ENCODE data around the gene XYLT2. TPM values are rescaled to one million over a fixed set of nuclear protein-coding genes. Genes with fewer than 3 reads are reported as not detected.

XYLT2 gene
- total and polyA plus RNA-seq, 5 donors, result 13.2 to 19.1 (median 18.2) TPM

DNA sequence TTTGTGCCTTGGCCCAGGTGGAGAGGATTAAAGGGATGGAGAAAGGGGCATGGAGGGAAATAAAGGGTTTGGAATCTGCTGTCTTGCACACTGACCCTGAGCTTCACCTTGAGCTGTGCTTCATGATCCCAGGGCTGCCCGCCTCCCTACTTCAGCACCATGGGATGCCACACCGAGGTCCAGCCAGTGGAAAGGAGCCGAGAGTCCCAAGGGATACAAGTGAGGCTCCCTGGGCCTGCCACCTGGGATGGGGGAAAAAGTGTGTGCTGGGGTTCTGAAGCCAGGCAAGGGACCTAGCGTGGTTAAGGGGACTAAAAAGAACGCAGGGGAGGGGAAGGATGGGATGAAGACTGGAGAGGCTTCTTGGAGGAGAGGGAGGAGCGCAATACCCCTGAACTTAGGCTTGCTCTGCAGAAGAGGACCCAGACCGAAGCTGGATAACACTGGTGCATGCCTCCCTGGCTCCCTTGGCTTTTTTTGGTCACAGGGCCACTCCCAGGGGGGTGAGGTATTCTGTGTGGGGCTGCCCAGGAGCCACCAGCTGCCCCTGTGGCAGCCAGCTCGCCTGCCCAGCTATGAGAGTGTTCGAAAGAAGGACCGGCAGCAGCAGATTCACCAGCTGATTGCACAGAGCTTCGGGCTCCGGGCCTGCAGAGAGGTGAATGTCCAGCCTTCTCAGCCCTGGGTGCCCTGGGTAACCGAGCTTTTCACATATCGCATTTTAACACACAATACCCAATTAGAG, 19.9 kb downstream of the XYLT2 start:
- no peak for DNase-seq
- Histone ChIP-seq H3K27me3 (ENCODE audit: control insufficient read depth, insufficient read depth) (no peaks in the 10 kb centered on the region), H3K4me3 (ENCODE audit: low read length) (no peak overlapping the region), H3K9me3 (ENCODE audit: control insufficient read depth, low read length) (no peaks in the 10 kb centered on the region), H3K27ac (ENCODE audit: low read length) (no peak overlapping the region), H3K4me1 (ENCODE audit: control insufficient read depth, insufficient read depth, low read length) (no peaks in the 10 kb centered on the region)
- intact Hi-C loops (cut with DNase I), result loop anchor here in 2 of 4 donors (10.0 kb wide), 1 partner anchor 109 kb away; the partner anchor contains the start of gene RSAD1 (in 2 of the 2)
- WGBS, result 89% methylated on average over 14 of the region's 14 CpGs
- no peak for ATAC-seq

DNA sequence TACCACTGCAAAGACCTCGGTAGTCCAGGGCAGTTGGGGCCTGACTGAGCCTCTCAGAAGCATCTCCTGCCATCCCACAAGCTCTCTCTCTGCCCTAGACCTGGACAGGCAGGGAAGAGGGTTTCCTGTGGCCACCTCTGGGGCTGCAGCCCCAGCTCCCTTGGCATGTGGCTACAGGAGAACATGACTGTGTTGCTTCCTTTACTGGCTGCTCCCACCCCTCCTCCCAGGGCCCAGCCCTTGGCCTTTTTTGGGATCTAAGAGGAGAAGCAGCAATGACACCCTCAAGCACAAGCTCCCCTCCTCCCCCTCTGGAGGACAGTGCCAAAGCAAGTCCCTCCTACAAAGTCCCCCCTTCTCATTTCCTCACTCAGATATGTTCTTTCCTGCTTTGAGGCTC, 21.5 kb downstream of the XYLT2 start:
- Histone ChIP-seq H3K9me3 (ENCODE audit: control insufficient read depth, low read length) (no peaks in the 10 kb centered on the region), H3K27ac (ENCODE audit: low read length) (no peak overlapping the region), H3K4me1 (ENCODE audit: control insufficient read depth, insufficient read depth, low read length) (no peaks in the 10 kb centered on the region), H3K4me3 (ENCODE audit: low read length) (no peak overlapping the region), H3K27me3 (ENCODE audit: control insufficient read depth, insufficient read depth) (no peaks in the 10 kb centered on the region)
- intact Hi-C loops (cut with DNase I), result loop anchor here in 2 of 4 donors (10.0 kb wide), 1 partner anchor 107 kb away; the partner anchor contains the start of gene RSAD1 (in 2 of the 2)
- ATAC-seq, result no peak
- 93% methylated on average over 1 of the region's 1 CpG for WGBS
- DNase-seq, result no peak

DNA sequence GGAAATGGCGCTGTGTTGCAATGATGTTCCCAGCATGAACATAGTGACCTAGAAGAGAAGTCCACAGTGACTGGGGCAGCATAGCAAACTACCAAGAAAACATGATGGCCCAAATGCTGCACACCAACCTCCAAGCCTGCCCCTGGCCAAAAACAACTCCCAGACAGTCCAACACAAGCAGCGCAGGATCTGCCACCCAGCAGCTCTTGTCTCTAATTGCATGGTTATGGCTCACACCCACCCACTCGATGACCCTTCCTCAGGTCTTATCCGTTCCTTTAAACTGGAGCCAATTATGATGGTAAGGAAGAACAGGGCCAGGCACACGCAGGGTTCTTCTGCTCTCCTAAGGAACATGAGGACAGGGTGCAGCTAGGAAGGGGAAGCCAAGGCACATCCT, 24.1 kb downstream of the XYLT2 start:
- H3K27ac ChIP-seq (ENCODE audit: low read length), result no peak overlapping the region
- no peaks in the 10 kb centered on the region for H3K4me1 ChIP-seq (ENCODE audit: control insufficient read depth, insufficient read depth, low read length)
- no peaks in the 10 kb centered on the region for H3K27me3 ChIP-seq (ENCODE audit: control insufficient read depth, insufficient read depth)
- intact Hi-C loops (cut with DNase I), result no loop called here
- H3K4me3 ChIP-seq (ENCODE audit: low read length), result no peak overlapping the region
- H3K9me3 ChIP-seq (ENCODE audit: control insufficient read depth, low read length), result no peaks in the 10 kb centered on the region
- no peak for ATAC-seq
- DNase-seq, result no peak
- WGBS, result 90% methylated on average over 5 of the region's 5 CpGs

DNA sequence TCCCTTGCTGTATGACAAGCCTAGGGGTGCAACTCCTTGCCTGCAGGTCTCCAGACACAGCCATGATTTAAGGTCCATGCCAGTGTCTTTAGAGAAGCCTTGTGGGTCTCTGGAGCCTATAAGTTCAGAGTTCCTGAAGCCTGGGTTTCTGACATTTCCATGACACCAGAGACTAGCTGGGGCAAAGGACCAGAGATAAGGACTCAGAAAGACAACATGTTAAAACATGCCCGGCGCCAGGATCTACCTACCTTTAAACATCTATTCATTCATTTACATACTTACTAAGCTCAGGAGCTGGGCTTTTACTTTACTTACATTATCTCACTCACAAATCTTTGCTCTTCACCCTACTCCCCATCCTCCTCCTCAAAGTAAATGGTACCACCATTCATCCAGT, 25.6 kb downstream of the XYLT2 start:
- 95% methylated on average over 2 of the region's 2 CpGs for WGBS
- Histone ChIP-seq H3K4me1 (ENCODE audit: control insufficient read depth, insufficient read depth, low read length) (no peaks in the 10 kb centered on the region), H3K27ac (ENCODE audit: low read length) (no peak overlapping the region), H3K27me3 (ENCODE audit: control insufficient read depth, insufficient read depth) (no peaks in the 10 kb centered on the region), H3K4me3 (ENCODE audit: low read length) (no peak overlapping the region), H3K9me3 (ENCODE audit: control insufficient read depth, low read length) (no peaks in the 10 kb centered on the region)
- intact Hi-C loops (cut with DNase I), result no loop called here
- DNase-seq (no peak), ATAC-seq (no peak)

DNA sequence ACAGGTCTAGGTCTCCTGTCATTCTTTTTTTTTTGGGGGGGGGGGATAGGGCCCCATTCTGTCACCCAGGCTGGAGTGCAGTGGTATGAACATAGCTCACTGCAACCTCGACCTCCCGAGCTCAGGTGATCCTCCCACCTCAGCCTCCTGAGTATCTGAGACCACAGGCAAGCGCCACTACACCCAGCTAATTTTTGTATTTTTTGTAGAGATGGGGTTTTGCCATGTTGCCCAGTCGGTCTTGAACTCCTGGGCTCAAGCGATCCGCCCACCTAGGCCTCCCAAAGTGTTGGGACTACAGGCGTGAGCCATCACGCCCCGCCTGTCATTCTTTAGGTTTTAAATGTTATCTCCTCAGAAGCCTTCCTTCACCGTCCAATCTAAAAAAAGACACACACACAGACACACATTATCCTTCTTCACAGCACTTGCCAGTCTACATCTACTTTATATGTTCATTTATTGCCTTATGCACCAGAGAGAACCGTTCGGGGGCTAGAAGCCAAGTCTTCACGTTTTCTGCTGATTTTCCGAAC, 26.4 kb downstream of the XYLT2 start:
- 20% methylated on average over 14 of the region's 14 CpGs for WGBS
- Histone ChIP-seq H3K27ac (ENCODE audit: low read length) (peak overlapping the region; percentile 88), H3K4me1 (ENCODE audit: control insufficient read depth, insufficient read depth, low read length) (no peaks in the 10 kb centered on the region), H3K4me3 (ENCODE audit: low read length) (peak overlapping the region; percentile 56), H3K27me3 (ENCODE audit: control insufficient read depth, insufficient read depth) (no peaks in the 10 kb centered on the region), H3K9me3 (ENCODE audit: control insufficient read depth, low read length) (no peaks in the 10 kb centered on the region)
- intact Hi-C loops (cut with DNase I), result no loop called here
- no peak for DNase-seq
- peak in 1 of 2 donors; percentile 16 for ATAC-seq

DNA sequence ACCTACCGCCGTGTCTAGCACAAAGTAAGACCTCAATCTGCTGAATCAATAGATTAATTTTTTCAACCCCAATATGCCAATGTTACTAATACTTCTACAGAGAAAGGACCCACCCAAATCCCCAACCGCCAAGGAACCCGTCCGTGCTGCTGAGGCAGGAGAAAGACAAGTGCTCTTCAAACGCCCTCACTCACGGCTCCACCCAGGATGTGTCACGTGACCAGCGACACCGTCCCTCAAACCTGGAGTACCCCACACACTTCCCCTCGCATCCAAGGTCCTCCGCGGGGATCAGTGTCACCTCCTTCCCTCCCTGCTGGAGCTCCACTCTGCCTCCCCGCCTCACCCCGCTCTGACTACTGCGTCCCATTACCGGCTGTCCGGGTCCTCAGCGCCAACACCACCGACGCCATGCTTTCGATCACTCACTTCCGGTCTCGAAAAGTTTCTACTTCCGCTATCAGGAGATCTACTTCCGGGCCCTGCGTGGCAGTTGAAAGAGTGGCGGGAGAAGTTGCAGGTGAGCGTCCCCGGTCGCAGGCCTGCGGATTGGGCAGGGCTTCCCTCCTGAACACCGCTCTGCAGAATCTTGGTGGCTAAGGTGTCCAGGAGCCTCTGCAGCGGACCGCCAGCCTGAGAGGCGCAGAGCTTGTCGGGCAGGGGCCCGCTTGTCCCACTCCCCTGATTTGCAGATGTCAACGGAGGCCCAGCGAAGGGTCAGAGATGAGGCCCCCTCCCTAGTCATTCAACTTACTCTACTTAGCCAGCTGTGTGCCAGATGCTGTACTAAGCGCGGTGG, 27.0 kb downstream of the XYLT2 start, which contains the start of the genes EME1 and MRPL27:
TSS of gene EME1 (plus strand) at position 472 of the 799 bp plus-strand sequence. CDS start 1,980 bp downstream, outside the sequence.
TSS of gene MRPL27 (minus strand) at position 427 of the 799 bp plus-strand sequence. CDS start at position 413, 14 bp downstream.
- Histone ChIP-seq H3K9me3 (ENCODE audit: control insufficient read depth, low read length) (no peaks in the 10 kb centered on the region), H3K27me3 (ENCODE audit: control insufficient read depth, insufficient read depth) (no peaks in the 10 kb centered on the region), H3K4me1 (ENCODE audit: control insufficient read depth, insufficient read depth, low read length) (no peaks in the 10 kb centered on the region), H3K4me3 (ENCODE audit: low read length) (peak within 1 kb of the TSS; percentile 56), H3K27ac (ENCODE audit: low read length) (peak within 1 kb of the TSS; percentile 88)
- intact Hi-C loops (cut with DNase I), result no loop called here
- WGBS, result 1% methylated on average over 42 of the region's 42 CpGs
- peak; percentile 86 to 94 (median 91) for DNase-seq
- peak; percentile 94 to 95 for ATAC-seq

DNA sequence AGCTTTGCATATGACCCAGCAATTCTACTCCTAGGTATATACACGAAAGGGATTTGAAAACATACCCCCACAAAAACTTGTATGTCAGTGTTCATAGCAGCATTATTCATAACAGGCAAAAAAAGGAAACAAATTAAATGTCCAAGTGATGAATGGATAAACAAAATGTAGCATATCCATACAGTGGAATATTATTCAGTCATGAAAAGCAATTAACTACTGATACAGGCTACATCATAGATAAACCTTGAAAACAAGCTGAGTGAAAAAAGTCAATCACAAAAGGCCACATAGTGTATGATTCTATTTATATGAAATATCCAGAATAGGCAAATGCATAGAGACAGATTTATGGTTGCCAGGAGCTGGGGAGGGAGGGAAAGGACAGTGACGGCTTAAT, 27.8 kb downstream of the XYLT2 start:
- H3K27ac ChIP-seq (ENCODE audit: low read length), result no peak overlapping the region
- DNase-seq, result no peak
- H3K4me3 ChIP-seq (ENCODE audit: low read length), result no peak overlapping the region
- no peak for ATAC-seq
- H3K9me3 ChIP-seq (ENCODE audit: control insufficient read depth, low read length), result no peaks in the 10 kb centered on the region
- intact Hi-C loops (cut with DNase I), result no loop called here
- no peaks in the 10 kb centered on the region for H3K27me3 ChIP-seq (ENCODE audit: control insufficient read depth, insufficient read depth)
- WGBS, result 81% methylated on average over 2 of the region's 2 CpGs
- H3K4me1 ChIP-seq (ENCODE audit: control insufficient read depth, insufficient read depth, low read length), result no peaks in the 10 kb centered on the region

DNA sequence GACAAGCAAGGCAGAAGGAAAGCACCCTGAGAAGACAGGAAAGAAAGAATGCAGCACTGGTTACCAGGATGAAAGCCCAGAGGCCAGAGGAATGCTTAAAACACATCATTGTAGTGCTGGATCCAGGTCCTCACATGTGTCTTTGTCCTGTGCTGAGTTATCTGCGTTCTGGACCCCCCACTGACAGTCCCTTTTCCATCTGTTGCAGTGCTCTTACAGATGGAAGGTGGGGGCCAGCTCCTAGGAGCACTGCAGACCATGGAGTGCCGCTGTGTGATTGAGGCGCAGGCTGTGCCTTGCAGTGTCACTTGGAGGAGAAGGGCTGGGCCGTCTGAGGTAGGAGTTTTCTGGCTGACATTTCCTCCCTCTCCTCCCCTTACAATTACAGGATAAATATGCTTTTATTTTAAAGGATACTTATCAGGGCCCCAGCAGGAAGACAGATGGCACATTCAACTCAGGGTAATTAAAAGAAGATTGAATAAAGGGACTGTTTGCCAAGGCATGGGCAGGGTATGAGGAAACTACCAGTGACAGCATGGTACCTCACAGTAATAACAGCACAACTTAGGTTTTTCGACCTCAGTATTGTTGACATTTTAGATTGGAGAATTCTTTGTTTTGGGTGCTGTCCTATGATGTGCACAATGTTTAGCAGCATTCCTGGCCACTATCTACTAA, 30.1 kb downstream of the XYLT2 start:
- Histone ChIP-seq H3K27me3 (ENCODE audit: control insufficient read depth, insufficient read depth) (no peaks in the 10 kb centered on the region), H3K4me3 (ENCODE audit: low read length) (no peak overlapping the region), H3K4me1 (ENCODE audit: control insufficient read depth, insufficient read depth, low read length) (no peaks in the 10 kb centered on the region), H3K27ac (ENCODE audit: low read length) (no peak overlapping the region), H3K9me3 (ENCODE audit: control insufficient read depth, low read length) (no peaks in the 10 kb centered on the region)
- DNase-seq, result no peak
- ATAC-seq, result no peak
- 78% methylated on average over 5 of the region's 5 CpGs for WGBS
- intact Hi-C loops (cut with DNase I), result no loop called here

DNA sequence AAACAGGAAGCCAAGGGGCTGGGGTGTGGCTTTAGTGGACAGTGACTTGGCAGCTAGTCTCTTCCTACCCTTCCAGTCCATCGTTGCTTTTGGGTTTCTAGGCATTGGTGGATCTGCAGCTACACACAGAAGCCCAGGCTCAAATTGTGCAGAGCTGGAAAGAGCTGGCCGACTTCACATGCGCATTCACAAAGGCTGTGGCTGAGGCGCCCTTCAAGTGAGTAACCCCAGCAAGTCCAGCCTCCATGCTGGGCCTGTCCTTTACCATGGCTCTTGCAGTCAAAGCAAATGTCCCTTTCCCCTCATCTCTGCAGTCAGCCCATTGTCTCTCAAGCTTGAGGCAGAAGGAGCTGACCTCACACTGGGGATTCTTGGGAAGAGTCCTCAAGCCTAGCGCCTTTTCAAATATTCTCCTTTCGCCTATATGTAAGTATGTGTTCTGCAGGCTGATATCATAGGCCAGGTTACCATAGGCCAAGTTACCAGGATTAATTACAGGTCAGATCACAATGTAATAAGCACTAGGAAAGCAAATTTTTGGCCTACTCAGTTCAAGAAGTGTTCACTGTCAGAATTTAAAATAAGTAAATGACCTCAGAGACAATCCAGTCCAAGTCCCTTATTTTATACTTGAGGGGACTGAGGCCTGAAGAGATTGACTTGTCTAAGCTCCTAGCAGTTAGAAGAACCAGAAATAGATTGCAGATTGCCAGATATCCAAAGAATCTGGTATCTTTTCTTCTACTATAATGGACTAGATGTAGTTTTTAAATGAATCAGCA, 33.6 kb downstream of the XYLT2 start:
- no peak for ATAC-seq

More for the DNA sequence above, 33.6 kb downstream of the XYLT2 start:
- no peak overlapping the region for H3K27ac ChIP-seq (ENCODE audit: low read length)
- no peaks in the 10 kb centered on the region for H3K27me3 ChIP-seq (ENCODE audit: control insufficient read depth, insufficient read depth)
- H3K4me1 ChIP-seq (ENCODE audit: control insufficient read depth, insufficient read depth, low read length), result no peaks in the 10 kb centered on the region
- intact Hi-C loops (cut with DNase I), result no loop called here
- no peak for DNase-seq
- no peak overlapping the region for H3K4me3 ChIP-seq (ENCODE audit: low read length)
- 90% methylated on average over 6 of the region's 6 CpGs for WGBS
- no peaks in the 10 kb centered on the region for H3K9me3 ChIP-seq (ENCODE audit: control insufficient read depth, low read length)

Measured in right cardiac atrium (tissue), 5 donors.